GM19193 (cell line): ENCODE measurements around the gene LILRB3.
"Not testable (repeated sequence)": the region's sequence is repeated elsewhere in the genome, so short reads cannot be mapped to it uniquely, and the experiment has no call there.

ENCODE experiments used
- POLR2A ChIP-seq: IDR thresholded peaks from 4 replicates; pipeline ENCODE4 v1.6.1; 2011; ENCODE audit not compliant: insufficient read depth, insufficient read length; ENCODE audit errors: extremely low read depth

Gene LILRB3

GRCh38 chr19:54248016-54248601 lies 25.3 kb upstream of the LILRB3 start:
- TF ChIP-seq POLR2A = no peak

- no peak for TF ChIP-seq POLR2A
Observed at GRCh38 chr19:54247106-54247930, 24.5 kb upstream of the LILRB3 start.

- TF ChIP-seq POLR2A = no peak
Observed at GRCh38 chr19:54245936-54246335, 23.1 kb upstream of the LILRB3 start.

- not testable (repeated sequence) for TF ChIP-seq POLR2A
Observed at GRCh38 chr19:54242646-54243045, 19.8 kb upstream of the LILRB3 start, which contains the start of gene LILRA6. LILRA6 (minus strand) TSS chr19:54242790.

- no peak for TF ChIP-seq POLR2A
Observed at GRCh38 chr19:54233941-54234340, 11.1 kb upstream of the LILRB3 start.

- no peak for TF ChIP-seq POLR2A
Observed at GRCh38 chr19:54231077-54231931, 8.5 kb upstream of the LILRB3 start.

- no peak for TF ChIP-seq POLR2A
Observed at GRCh38 chr19:54230031-54230430, 7.2 kb upstream of the LILRB3 start.

GRCh38 chr19:54229146-54229545 lies 6.3 kb upstream of the LILRB3 start:
- no peak for TF ChIP-seq POLR2A

GRCh38 chr19:54218960-54219661 lies 3.7 kb downstream of the LILRB3 start:
- TF ChIP-seq POLR2A = no peak

- no peak for TF ChIP-seq POLR2A
Observed at GRCh38 chr19:54218259-54218658, 4.5 kb downstream of the LILRB3 start.

GRCh38 chr19:54216869-54217268 lies 5.9 kb downstream of the LILRB3 start:
- TF ChIP-seq POLR2A = no peak

GRCh38 chr19:54211235-54211634 lies 11.6 kb downstream of the LILRB3 start:
- TF ChIP-seq POLR2A = no peak

GRCh38 chr19:54209811-54210494 lies 12.9 kb downstream of the LILRB3 start:
- TF ChIP-seq POLR2A = no peak
